ENCODE results near the gene ASCC2. TPM values are rescaled to one million over a fixed set of nuclear protein-coding genes. Genes with fewer than 3 reads are reported as not detected.

ASCC2 gene
- total and polyA plus RNA-seq, 2 of the 4 experiments (the other 2 are of a cell fraction), result 40.0 to 62.2 TPM

GRCh38 chr22:29751669-29752068, 86.4 kb downstream of the ASCC2 start:
- Histone ChIP-seq H3K56ac (ENCODE audit: extremely low read depth, insufficient read depth, low read length) (no peak overlapping the region), H2AK9ac (replicated peaks; ENCODE audit: low read depth, low read length, poor library complexity) (no peak overlapping the region), H3K14ac (replicated peaks; ENCODE audit: low read depth, low read length) (no peak overlapping the region), H4K91ac (ENCODE audit: insufficient read depth, low read depth, low read length) (no peak overlapping the region), H3K18ac (ENCODE audit: low read depth, low read length) (no peak overlapping the region), H3K4me3 (ENCODE audit: insufficient read depth, low read depth, low read length) (no peak overlapping the region), H2BK5ac (ENCODE audit: low read depth, low read length, poor library complexity, severe bottlenecking) (no peak overlapping the region), H3K27ac (ENCODE audit: insufficient read depth, low read length) (no peak overlapping the region), H3K4me2 (ENCODE audit: low read depth, low read length) (no peak overlapping the region), H2BK15ac (ENCODE audit: low read depth, low read length) (no peak overlapping the region), H4K5ac (ENCODE audit: low read depth, low read length) (no peak overlapping the region), H3K9me1 (ENCODE audit: insufficient read depth, low read length) (peaks cover 10% of the 10 kb centered on the region; the same call in 1 of the 2 replicates), H4K20me1 (ENCODE audit: insufficient read depth, low read length) (no peaks in the 10 kb centered on the region; the same call in 1 of the 2 replicates), H4K8ac (ENCODE audit: low read depth in 2 of 2, low read length in 2 of 2) (no peak overlapping the region), H3K79me1 (ENCODE audit: low read depth in 1 of 2, low read length in 2 of 2) (peaks cover 10 to 22% of the 10 kb centered on the region in 2 experiments; a peak in 2 of 4 replicates), H2AK5ac (ENCODE audit: low read depth, low read length) (no peak overlapping the region), H3K23ac (ENCODE audit: low read depth, low read length) (no peak overlapping the region), H2BK120ac (ENCODE audit: low read depth, low read length) (no peak overlapping the region), H3K9ac (ENCODE audit: low read depth, low read length) (no peak overlapping the region), H2AFZ (replicated peaks; ENCODE audit: low read length, poor library complexity) (no peak overlapping the region), H3K9me3 (ENCODE audit: control insufficient read depth, insufficient read depth, low read length) (no peaks in the 10 kb centered on the region), H2BK20ac (ENCODE audit: low read depth, low read length) (no peak overlapping the region), H3K36me3 (ENCODE audit: control insufficient read depth, insufficient read depth, low read length) (peaks cover 16% of the 10 kb centered on the region; the same call in 1 of the 2 replicates), H3K4me1 (ENCODE audit: control insufficient read depth, insufficient read depth, low read length) (no peaks in the 10 kb centered on the region), H3K27me3 (ENCODE audit: control insufficient read depth, insufficient read depth, low read length) (no peaks in the 10 kb centered on the region), H3K4ac (ENCODE audit: low read depth, low read length) (no peak overlapping the region)
- ChIA-PET POLR2A (ENCODE audit: unreplicated experiment) (no interaction called here), CTCF (interaction anchor here (0.7 kb wide), 1 partner anchor 850 kb away, joined by 4 read pairs; no protein-coding TSS in a partner anchor)
- no peak for DNase-seq
- ATAC-seq (ENCODE audit: low read depth), result no peak
- intact Hi-C loops (cut with micrococcal nuclease) (no loop called here), dilution Hi-C loops (cut with HindIII; ENCODE audit: low sequenced_read_pairs, unreplicated experiment) (no loop called here), in situ Hi-C loops (cut with MboI; ENCODE audit: low sequenced_read_pairs) (no loop called here)
- TF ChIP-seq POLR2A (IDR thresholded peaks at IDR 0.05; ENCODE audit: low read depth, low read length), result no peak
- no peak for TF ChIP-seq SMC3 (IDR thresholded peaks at IDR 0.05; ENCODE audit: low read depth, low read length)
- no peak for TF ChIP-seq BHLHE40 (IDR thresholded peaks at IDR 0.05; ENCODE audit: low read depth, low read length)
- TF ChIP-seq CHD1 (IDR thresholded peaks at IDR 0.05; ENCODE audit: low read depth, low read length), result no peak
- no peak for TF ChIP-seq NFE2L2 (IDR thresholded peaks at IDR 0.05; ENCODE audit: low read depth, low read length)
- TF ChIP-seq USF2 (IDR thresholded peaks at IDR 0.05; ENCODE audit: low read depth, low read length), result no peak
- no peak for TF ChIP-seq RCOR1 (IDR thresholded peaks at IDR 0.05; ENCODE audit: insufficient replicate concordance, low read length)
- no peak for TF ChIP-seq MAZ (IDR thresholded peaks at IDR 0.05; ENCODE audit: borderline replicate concordance, low read depth, low read length)
- TF ChIP-seq ELK1 (IDR thresholded peaks at IDR 0.05; ENCODE audit: borderline replicate concordance, low read depth, low read length), result no peak
- no peak for TF ChIP-seq MXI1 (IDR thresholded peaks at IDR 0.05; ENCODE audit: borderline replicate concordance, low read depth, low read length)
- WGBS, 2 experiments (ENCODE audit: extremely low coverage in 2 of 2, insufficient read length in 1 of 2), result no CpG with 5 or more reads among the region's 2 CpGs
- BruUV-seq (replicated peaks), result no TSS peak

Data from IMR-90 (cell line).